GM12872 (cell line): ENCODE data around the gene GCK.

Experiments used
- CTCF ChIP-seq: IDR thresholded peaks from 3 replicates; pipeline ENCODE4 v1.5.1; 2011; ENCODE audit warnings: low read depth, mild to moderate bottlenecking, low read length, moderate library complexity; ENCODE audit not compliant: insufficient read depth

GCK gene

GRCh38 chr7:44148961-44149536, 40.2 kb downstream of the GCK start:
- no peak for TF ChIP-seq CTCF

- no peak for TF ChIP-seq CTCF
These were observed 41.1 kb downstream of the GCK start for GRCh38 chr7:44148166-44148565.

- no peak for TF ChIP-seq CTCF
These were observed 41.9 kb downstream of the GCK start for GRCh38 chr7:44147026-44147991.

- no peak for TF ChIP-seq CTCF
These were observed 43.0 kb downstream of the GCK start for GRCh38 chr7:44145969-44146911.

GRCh38 chr7:44145479-44145968, 43.7 kb downstream of the GCK start:
- no peak for TF ChIP-seq CTCF

GRCh38 chr7:44144968-44145478, 44.2 kb downstream of the GCK start:
- TF ChIP-seq CTCF, result no peak
